Measurements from ENCODE around the gene BACH2.

The BACH2 gene

DNA sequence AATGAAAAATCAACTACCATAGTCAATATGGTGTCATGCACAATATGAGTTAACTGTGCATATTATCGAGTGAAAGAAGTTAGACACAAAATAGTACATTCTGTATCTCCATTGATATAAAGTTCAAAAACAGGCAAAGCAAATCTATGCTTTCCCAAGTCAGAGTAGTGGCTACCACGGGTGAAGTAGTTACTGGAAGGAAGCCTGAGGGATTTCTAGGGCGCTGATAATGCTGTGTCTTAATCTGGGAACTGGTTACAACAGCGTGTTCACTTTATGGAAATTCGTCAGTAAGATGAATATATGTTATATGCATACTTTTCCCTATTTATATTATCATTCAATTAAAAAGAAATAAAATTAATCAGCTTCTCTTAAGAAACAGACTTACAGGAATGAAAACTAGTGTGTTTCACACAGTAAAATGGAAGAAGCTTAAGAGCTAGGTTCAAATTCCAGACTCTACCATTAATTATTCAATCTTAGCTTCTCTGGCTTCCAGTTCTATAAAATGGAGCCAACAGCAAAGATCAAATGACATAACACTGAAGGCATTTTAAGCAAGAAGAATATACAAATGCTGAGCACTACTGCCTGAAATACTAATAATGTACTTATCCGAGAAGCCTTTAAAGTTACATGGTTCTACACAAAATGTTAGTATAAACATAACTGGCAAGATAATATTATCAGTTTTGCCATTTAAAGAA lies 19.2 kb downstream of the BACH2 start:
- no peak for DNase-seq

DNA sequence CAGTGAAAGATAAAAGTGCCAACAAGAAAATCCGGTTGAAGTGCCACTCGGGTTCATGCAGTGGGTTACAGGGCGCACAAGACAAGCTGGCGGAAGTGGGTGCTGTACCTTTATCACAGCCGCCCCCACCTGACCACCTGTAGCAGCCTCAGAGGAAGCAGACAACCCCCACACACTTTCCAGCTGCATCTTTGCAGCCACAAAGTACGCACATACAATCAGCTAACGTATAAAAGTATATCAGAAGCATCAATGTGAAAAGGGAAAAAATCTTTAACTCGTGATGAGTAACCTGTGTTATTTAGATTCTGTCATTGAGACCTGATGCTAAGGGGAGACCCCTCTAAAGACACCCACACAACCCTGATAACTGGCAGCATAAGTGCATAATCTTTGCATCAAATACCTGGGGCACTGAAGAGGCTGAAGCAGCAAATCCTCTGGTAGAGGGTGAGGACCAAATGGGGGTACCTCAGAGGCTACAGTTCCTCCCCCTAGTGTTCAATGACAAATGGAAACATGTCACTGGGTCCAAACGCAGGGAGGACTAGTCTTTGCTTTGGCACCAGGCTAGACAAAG lies 22.1 kb downstream of the BACH2 start:
- DNase-seq = peak; percentile 79 to 97

DNA sequence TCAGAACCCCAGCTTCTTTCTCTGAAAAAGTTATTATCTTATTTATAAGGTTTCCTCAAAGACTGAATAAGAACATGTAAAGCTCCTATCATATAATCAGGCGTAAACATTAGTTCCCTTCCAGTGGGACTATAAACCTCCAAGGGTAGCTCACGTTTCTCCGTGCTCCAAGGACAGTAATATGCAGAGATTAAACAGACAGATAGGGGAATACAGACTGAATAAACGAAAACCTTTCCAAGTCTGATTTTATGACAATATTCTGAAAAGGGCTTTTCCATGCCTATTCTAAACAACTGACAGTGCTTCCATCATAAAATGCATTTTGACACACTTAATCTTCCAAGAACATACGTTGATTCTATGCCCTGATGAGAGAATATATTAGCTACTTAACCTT lies 22.8 kb downstream of the BACH2 start:
- no peak for DNase-seq

DNA sequence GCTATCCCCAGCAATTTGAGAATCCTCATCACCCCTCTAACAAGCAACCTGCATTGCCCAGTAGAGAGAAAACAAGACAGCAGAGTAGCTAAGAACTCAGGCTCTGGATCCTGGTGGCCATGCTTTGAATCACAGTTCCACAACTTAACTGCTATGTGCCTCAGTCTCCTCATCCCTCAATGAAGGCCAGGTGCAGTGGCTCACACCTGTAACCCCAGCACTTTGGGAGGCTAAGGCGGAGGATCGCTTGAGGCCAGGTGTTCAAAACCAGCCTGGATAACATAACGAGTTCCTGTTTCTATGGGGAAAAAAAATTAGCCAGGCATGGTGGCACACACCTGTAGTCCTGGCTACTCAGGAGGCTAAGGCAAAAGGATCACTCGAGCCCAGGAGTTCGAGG lies 23.7 kb downstream of the BACH2 start:
- no peak for DNase-seq

DNA sequence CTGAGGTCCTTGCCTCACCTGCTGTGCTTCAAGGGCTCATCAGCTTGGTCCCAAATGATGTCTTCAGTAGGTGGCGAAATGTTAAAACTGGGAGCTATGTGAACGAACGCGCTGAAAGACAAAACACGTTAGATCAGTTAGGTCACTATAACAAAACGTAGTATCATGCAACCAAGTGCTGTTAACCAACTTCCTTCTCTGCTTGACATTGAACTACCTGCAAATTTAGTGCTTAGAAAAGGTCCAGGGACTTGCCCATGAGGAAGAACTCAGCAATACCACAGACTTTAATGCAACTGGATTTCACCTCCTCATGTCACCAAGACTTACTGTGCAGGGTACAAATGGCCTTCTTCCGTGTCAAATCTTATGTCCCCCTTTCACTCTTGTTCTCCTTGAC lies 24.8 kb downstream of the BACH2 start:
- no peak for DNase-seq

DNA sequence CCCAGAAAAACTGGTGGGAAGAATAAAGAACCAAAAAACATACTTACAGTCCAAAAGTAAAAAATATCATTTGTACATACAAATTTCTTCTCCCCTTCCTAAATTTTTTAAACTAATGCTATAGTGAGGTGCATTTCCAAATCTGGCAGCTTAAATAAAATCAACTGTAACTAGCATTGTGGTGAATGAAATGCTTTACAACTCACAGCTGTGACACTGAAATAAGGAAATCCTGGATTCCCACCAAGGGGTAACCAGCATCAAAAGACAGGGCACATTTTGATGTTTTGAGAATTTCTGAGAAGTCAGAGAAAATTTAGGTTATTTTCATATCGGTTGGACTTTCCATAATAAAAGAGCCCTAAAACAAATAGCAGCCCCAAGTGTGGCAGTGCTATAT lies 27.3 kb downstream of the BACH2 start:
- DNase-seq = no peak

DNA sequence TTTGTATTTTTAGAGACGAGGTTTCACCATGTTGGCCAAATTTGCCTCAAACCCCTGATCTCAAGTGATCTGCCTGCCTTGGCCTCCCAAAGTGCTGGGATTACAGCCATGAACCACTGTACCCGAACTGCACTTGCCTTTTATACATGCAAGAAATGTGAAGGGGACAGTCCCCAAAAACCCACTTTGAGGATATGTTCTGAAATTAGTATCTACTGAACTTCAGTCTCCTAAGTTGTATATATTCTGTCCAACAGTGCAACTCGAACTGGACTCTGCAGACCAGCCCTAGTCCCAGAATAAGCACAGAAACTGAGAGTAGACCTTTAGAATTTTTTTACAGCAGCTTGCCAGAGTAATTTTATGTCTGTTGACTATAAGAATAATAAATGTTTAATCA lies 28.5 kb downstream of the BACH2 start:
- DNase-seq = no peak

DNA sequence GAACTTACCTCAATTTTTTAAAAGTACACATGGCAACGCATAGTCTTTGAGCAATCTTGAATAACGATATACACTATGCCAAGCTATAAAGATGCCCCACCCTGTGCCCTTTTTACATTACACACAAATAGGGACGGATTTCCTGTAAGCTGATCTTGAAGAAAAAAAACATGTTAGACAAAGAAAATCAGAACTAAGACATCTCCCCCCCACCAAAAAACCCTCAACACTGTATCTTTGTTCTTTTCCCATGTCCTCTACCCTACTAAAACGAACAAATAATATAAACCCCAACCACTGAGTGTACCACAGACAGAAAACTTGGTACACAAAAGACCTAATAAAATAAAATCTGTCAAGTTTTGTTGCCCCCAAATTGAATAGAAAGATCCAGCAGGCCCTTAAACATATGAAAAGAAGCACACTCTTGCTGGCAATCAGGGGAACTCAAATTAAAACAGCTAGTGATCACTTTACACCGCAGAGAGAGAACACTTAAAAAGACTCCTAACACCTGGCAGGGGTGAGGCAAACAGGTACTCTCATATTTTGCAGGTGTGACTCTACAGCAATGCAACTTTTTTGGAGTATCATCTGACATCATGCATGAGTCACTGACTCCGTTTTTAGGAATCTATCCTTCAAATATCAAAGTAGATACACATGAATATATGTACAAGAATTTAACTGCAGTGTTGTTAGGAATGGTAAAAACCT lies 29.6 kb downstream of the BACH2 start:
- DNase-seq = no peak

DNA sequence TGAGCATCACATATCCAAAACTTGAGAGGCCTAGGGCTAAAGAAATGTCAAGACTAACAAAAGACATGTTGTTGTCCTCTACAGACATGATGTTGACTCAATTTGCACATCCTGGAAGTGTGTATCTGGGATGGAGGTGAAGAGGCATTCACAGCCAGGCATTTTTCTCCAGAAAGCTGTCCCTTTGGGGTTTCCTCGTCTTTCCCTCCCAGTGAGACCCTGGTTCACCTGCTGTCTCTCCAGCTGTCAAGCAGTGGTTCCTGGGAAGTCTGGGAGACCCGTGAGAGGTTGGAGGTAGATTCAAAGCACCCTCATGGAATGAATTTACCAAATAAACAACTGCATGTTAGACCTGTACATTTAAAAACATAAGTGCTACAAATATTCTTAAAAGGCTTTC lies 32.1 kb downstream of the BACH2 start:
- no peak for DNase-seq

DNA sequence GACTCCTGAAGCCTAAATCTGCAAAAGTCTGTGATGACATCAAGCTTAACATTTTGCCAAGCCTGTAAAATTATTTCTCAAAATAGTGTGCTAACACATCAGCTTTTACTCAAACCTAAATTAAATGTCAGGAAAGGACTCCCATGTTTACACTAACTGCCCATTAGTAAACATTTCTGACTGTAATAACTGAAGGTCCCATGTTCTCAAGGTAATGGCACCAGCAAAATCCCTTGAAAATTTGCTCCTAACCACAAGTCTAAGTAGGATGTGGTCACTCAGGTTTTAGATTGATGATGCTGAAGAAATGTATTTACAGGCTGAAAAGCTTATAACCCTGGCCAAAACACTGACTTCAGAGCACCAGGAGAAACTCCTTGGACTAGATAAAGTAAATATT lies 33.0 kb downstream of the BACH2 start:
- DNase-seq = no peak

DNA sequence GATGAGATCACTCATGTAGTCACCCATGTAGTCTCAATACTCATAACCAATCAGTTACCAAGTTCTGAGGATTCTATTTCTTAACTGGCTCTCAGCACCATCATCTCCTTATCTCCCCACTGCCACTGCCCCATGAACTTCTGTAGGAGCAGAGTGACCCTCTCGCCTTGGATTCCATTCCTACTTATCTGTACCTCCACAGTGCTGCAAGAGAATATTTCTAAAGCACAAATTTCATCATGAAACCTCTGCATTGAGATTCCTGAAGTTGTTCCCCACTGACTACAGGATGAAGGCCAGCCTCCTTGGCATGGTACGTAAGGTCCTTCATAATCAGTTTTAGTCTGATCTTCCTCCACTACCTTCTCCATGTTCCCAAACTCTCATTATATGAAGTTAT lies 34.8 kb downstream of the BACH2 start:
- no peak for DNase-seq

DNA sequence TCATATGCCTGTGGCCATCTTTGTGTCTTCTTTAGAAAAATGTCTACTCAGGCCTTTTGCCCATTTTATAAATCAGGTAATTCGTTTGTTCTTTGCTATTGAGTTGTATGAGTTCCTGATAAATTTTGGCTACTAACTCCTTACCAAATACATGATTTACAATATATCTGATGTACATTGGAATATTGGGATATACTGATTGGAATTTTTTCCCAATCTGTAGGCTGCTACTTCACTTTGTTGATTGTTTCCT lies 39.2 kb downstream of the BACH2 start:
- no peak for DNase-seq

DNA sequence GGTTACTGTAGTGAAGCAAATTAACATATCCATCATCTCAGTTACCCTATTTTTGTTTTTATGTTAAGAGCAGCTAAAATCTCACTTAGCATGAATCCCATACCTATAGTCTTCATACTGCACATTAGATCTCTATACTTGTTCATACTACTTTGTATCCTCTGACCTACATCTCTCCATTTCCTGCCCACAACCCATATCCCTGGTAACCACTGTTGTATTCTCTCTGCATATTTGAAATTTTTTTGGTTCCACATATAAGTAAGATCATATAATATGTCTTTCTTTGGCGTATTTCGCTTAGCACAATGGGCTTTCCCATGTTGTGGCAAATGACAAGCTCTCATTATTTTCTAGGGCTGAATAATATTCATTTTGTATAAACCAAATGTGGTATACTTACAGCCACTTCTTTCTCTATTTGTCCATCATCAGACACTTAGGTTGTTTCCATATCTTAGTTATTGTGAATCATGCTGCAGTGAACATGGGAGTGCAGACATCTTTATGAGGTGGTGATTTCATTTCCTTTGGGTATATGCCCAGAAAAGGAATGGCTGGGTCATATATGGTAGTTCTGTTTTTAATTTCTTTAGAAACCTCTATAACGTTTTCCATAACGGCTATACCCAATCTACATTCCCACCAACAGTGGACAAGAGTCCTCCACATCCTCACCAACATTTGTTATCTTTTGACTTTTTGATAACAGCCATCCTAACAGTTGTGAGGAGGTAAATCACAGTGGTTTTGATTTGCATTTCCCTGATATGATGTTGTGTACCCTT lies 39.8 kb downstream of the BACH2 start:
- no peak for DNase-seq

DNA sequence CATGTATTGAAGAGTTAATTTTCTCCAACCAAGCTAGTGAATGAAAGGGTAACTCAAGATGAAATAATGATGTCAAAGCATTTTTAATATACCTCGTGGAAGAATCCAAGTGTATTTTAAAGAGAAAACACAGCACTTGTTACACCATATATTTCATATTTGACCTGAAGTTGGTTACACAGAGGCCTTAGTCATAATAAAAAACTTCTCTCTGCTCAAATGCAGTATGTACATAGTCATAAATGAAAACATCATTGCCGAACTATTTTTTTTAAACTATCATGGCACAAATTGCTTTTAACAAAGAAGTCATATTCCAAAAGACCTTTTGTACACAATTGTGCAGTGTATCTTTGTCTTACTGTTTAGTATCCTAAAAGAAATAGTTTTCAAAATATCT lies 43.0 kb downstream of the BACH2 start:
- DNase-seq = no peak

DNA sequence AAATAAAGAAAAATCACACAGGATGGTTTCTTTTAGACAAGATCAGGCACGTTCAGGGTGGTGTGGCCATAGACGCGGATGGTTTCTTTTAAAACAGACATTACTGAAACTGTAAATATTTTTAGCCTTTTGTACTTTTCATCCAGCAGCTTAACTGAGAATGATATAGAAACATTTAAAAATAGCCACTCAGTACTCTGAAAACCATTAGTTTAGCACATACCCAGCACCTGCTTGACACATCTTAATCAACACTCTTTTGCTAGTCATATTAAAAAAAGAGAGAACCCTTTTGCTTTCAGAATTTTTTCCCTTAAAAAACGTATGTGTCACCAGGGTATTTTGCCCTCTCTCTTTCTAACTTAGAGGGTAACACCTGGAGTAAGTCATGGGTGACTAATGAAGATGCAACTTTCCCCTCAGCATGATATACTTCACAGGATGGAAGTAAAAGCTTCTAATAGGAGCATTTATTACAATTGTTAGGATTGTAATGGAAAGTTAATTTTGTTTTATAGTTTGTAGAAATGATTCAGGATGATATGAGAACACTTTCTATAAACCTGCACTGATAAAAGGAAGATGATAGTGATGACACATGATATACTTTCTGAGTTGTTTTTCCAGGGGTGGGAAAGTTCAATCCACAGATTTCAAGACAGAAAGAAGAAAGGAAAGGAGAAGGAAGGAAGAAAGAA lies 45.2 kb downstream of the BACH2 start:
- DNase-seq = no peak

DNA sequence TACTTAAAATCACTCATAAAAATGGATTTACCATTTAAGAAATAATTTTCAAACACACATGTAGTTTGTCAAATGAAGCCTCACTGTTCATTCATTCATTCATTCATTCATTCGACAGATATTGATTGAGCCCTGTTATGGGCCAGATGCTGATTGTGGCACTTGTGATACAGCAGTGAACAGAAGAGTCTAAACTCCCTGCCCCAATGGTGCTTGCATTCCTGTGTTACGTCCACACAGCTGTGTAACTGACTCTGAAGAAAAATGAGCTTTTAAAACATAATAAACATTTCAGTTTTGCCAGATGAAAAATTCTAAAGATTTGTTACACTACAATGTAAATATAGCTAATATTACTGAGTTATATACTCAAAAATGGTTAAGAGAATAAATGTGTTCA lies 46.2 kb downstream of the BACH2 start:
- DNase-seq = no peak

DNA sequence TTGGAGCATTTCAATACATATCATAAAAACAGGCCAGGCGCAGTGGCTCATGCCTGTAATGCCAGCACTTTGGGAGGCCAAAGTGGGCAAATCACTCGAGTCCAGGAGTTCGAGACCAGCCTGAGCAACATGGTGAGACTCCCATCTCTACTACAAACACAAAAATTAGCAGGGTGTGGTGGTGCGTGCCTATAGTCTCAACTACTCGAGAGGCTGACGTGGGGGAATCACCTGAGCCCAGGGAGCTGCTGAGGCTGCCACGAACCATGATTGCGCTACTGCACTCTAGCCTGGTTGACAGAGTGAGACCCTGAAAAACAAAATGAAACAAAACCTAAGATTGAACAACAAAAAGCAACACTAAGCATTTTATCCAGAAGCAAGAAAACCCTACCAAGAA lies 47.2 kb downstream of the BACH2 start:
- DNase-seq = peak in 1 of 2 experiments; percentile 38

DNA sequence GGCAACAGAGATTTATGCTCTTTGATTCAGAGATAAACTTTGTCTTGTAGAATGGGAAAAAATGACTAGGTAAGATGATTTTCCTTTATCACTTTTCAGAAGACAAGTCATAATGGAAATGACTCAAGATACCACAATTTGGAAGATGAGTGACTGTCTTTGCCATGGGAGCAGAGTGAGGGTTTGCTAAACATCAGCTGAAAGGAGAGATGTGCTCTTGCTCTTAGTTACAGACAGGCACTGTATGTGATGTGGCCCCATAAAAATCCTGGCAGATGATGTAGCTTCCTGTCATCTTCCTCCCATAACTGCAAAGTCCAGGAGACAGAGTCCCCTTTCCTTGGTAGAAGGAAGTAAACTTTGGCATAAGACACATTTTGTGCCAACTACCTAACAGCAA lies 47.6 kb downstream of the BACH2 start:
- peak in 1 of 2 experiments; percentile 56 for DNase-seq

DNA sequence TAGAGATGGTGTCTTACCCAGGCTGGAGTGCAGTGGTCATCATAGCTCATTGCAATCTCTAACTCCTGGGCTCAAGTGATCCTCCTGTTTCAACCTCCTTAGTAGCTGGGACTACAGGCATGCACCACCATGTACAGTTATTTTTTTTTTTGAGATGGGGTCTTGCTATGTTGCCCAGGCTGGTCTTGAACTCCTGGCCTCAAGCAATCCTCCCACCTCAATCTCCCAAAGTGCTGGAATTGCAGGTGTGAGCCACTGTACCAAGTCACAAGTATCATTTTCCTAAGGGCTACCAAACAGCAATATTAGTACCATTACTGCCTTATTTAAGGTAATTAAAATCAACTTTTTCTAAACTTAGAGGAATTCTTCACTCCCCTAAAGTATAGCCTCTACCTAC lies 49.4 kb downstream of the BACH2 start:
- DNase-seq = no peak

DNA sequence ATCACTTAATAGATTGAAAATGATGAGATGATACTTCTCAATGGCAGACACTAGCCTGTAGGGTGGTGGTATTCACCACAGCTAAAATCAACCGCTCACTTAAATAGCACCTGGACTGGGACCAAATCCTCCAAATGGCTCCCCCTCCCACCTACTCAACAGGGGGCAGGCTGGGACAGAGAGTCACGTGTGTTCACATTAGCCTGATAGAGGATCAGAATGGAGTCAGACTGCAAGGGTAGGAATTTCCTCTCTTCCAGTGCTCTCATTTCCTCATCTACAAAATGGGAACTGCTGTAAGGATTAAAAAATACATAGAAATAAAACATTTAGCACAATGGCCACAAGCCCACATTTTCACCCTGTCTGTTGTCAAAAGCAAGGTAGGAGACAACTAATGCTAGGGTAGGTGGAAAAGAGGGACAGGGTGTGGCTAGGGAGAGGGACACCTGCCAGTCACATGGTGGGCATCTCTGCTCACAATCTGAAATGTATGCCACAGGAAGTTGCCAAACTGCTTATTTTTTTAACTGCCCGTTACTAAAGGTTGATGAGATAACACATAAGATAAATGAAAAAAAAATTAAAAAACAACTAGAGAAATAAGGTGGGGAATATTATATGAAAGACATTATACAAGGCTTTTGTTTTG lies 55.3 kb downstream of the BACH2 start:
- DNase-seq = no peak

DNA sequence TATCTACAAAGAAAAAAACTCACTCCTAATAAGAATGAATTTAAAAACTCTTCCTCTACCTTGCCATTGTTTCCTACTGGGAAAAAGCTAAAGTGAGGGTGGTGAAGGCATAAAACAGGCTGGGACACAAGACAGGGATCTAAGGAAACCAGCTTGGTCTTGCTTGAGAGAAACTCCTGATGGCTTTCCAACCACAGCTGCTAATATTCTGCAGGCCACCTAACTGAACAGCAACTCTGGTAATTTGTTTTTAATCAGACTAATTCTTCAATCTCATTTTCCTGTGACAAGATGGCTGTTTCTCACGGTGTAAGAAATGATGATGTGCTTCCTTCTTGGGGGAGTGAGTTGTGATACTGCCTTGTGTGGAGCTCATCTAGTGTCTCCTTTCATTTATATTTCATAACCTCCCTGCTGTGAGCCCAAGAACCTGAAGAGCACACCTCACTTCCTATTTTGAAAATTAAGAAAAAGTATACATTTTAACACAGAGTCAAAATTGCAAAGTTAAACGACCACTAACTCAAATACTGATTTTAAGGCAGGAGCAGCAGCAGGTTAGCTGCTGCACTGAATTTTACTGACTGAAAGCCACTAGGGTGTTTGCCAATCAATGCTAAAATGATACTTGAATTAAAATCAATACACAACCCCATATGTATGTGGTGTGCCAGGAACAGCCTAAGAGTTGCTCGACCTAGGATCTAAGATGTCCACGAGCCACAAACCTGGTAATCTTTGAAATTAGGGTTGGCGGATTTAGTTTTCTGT lies 58.0 kb downstream of the BACH2 start:
- no peak for DNase-seq
